Loucy (cell line): ENCODE measurements around the gene SPTB.

ENCODE experiments used
- CTCF ChIP-seq: fragments of 200-600 bp; sonication (generic); conservative IDR thresholded peaks from 2 replicates; pipeline ENCODE4 v1.5.1; 2014; ENCODE audit warnings: mild to moderate bottlenecking, antibody characterized with exemption, low read length
- EZH2phosphoT487 ChIP-seq: fragments of 200-600 bp; IDR thresholded peaks from 2 replicates; pipeline ENCODE4 v1.6.1; 2018; ENCODE audit warnings: antibody characterized with exemption, mild to moderate bottlenecking, moderate library complexity, borderline replicate concordance

GRCh38 chr14:64816221-64816783, 63.4 kb downstream of the SPTB start:
- TF ChIP-seq CTCF (no peak), EZH2phosphoT487 (no peak)
